ENCODE measurements around the gene SLC38A4.

GRCh38 chr12:46832130-46832704, 6.4 kb upstream of the SLC38A4 start:
- TF ChIP-seq CTCF (conservative IDR thresholded peaks at IDR 0.05 in 1 of 2, IDR thresholded peaks at IDR 0.05 in 1 of 2; ENCODE audit: low read depth in 1 of 2, low read length in 2 of 2) (no peak), EZH2 (IDR thresholded peaks at IDR 0.05; ENCODE audit: low read length, missing control alignments) (no peak)
